CD4-positive, alpha-beta T cell treated with Interleukin-15 for 1 hour (primary cell): ENCODE measurements around the gene SF3A1.
A peak's percentile ranks its signal among the peaks of the same experiment; 100 is the strongest.

ENCODE experiments used
- DNase-seq: peaks from one replicate; pipeline ENCODE4 v3.0.0-alpha.2; 2020

The SF3A1 gene

GRCh38 chr22:30299322-30299721 lies 57.4 kb downstream of the SF3A1 start:
- no peak for DNase-seq

- no peak for DNase-seq
Measured at GRCh38 chr22:30297991-30298701, 58.5 kb downstream of the SF3A1 start.

GRCh38 chr22:30297276-30297990 lies 59.3 kb downstream of the SF3A1 start:
- DNase-seq = no peak

GRCh38 chr22:30296833-30297232 lies 59.9 kb downstream of the SF3A1 start:
- no peak for DNase-seq

- no peak for DNase-seq
Measured at GRCh38 chr22:30296324-30296723, 60.4 kb downstream of the SF3A1 start.

GRCh38 chr22:30295576-30295975 lies 61.1 kb downstream of the SF3A1 start:
- DNase-seq = no peak

GRCh38 chr22:30294830-30295229 lies 61.9 kb downstream of the SF3A1 start:
- DNase-seq = no peak

- DNase-seq = no peak
Measured at GRCh38 chr22:30294066-30294465, 62.6 kb downstream of the SF3A1 start.

- DNase-seq = no peak
Measured at GRCh38 chr22:30293026-30293425, 63.7 kb downstream of the SF3A1 start.

- DNase-seq = no peak
Measured at GRCh38 chr22:30292069-30292970, 64.4 kb downstream of the SF3A1 start.

GRCh38 chr22:30291058-30291892 lies 65.4 kb downstream of the SF3A1 start:
- no peak for DNase-seq

GRCh38 chr22:30290342-30291057 lies 66.2 kb downstream of the SF3A1 start:
- no peak for DNase-seq

GRCh38 chr22:30289980-30290313 lies 66.7 kb downstream of the SF3A1 start:
- DNase-seq = no peak

GRCh38 chr22:30289141-30289979 lies 67.3 kb downstream of the SF3A1 start, which contains the start of gene CASTOR1:
CASTOR1 (minus strand) TSS chr22:30289505; CDS start chr22:30289497, 8 bp downstream.
- DNase-seq = peak; percentile 89

- DNase-seq = no peak
Measured at GRCh38 chr22:30288419-30289140, 68.1 kb downstream of the SF3A1 start.

- DNase-seq = peak; percentile 87
Measured at GRCh38 chr22:30287648-30288418, 68.9 kb downstream of the SF3A1 start.

GRCh38 chr22:30286813-30287647 lies 69.7 kb downstream of the SF3A1 start:
- peak; percentile 81 for DNase-seq

- DNase-seq = no peak
Measured at GRCh38 chr22:30286331-30286730, 70.4 kb downstream of the SF3A1 start.

- DNase-seq = no peak
Measured at GRCh38 chr22:30285846-30286200, 70.9 kb downstream of the SF3A1 start.
